ENCODE data around the gene DMRTB1. TPM values are rescaled to one million over a fixed set of nuclear protein-coding genes. Genes with fewer than 3 reads are reported as not detected.

The DMRTB1 gene
- total and polyA plus RNA-seq, 2 of the 8 experiments (the other 6 are each of a cell fraction or from before 2014, with no cell fraction given), result 0.06 to 0.35 TPM

GRCh38 chr1:53500204-53501064, 41.2 kb downstream of the DMRTB1 start (continued):
- TF ChIP-seq CHD7 (IDR thresholded peaks at IDR 0.05; ENCODE audit: insufficient replicate concordance, low read length) (no peak), NANOG (IDR thresholded peaks at IDR 0.05; ENCODE audit: insufficient read depth, low read depth, low read length, poor library complexity, severe bottlenecking) (no peak), TAF1 (IDR thresholded peaks at IDR 0.05; ENCODE audit: low read depth, low read length) (no peak), ATF3 (IDR thresholded peaks at IDR 0.05; ENCODE audit: insufficient read depth, low read depth, low read length) (no peak), EZH2 (IDR thresholded peaks at IDR 0.05; ENCODE audit: low read depth, low read length, severe bottlenecking) (no peak), POLR2A (IDR thresholded peaks at IDR 0.05; ENCODE audit: control extremely low read depth in 1 of 2, low read depth in 2 of 2, low read length in 2 of 2) (no peak), EP300 (IDR thresholded peaks at IDR 0.05; ENCODE audit: borderline replicate concordance in 1 of 2, low read depth in 2 of 2, low read length in 2 of 2) (no peak), TAF7 (optimal IDR thresholded peaks at IDR 0.05; ENCODE audit: borderline replicate concordance, low read depth, low read length) (no peak), TEAD4 (IDR thresholded peaks at IDR 0.05; ENCODE audit: low read depth, low read length) (no peak)
